Measurements from ENCODE around the gene RALGAPB. TPM values are rescaled to one million over a fixed set of nuclear protein-coding genes. Genes with fewer than 3 reads are reported as not detected.
"Not testable (repeated sequence)": the region's sequence is repeated elsewhere in the genome, so short reads cannot be mapped to it uniquely, and the experiment has no call there.

Gene RALGAPB
- total and polyA plus RNA-seq, 11 donors, result 7.6 to 31.4 (median 26.0) TPM

- H3K27ac ChIP-seq, result no peak overlapping the region
- no peak for TF ChIP-seq POLR2A (IDR thresholded peaks at IDR 0.05)
- TF ChIP-seq, protein P1, sequence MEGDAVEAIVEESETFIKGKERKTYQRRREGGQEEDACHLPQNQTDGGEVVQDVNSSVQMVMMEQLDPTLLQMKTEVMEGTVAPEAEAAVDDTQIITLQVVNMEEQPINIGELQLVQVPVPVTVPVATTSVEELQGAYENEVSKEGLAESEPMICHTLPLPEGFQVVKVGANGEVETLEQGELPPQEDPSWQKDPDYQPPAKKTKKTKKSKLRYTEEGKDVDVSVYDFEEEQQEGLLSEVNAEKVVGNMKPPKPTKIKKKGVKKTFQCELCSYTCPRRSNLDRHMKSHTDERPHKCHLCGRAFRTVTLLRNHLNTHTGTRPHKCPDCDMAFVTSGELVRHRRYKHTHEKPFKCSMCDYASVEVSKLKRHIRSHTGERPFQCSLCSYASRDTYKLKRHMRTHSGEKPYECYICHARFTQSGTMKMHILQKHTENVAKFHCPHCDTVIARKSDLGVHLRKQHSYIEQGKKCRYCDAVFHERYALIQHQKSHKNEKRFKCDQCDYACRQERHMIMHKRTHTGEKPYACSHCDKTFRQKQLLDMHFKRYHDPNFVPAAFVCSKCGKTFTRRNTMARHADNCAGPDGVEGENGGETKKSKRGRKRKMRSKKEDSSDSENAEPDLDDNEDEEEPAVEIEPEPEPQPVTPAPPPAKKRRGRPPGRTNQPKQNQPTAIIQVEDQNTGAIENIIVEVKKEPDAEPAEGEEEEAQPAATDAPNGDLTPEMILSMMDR (IDR thresholded peaks at IDR 0.05), result no peak
- no peak overlapping the region for H3K4me3 ChIP-seq
- ATAC-seq, result no peak
- intact Hi-C loops (cut with DNase I), result no loop called here
- no peaks in the 10 kb centered on the region for H3K4me1 ChIP-seq
- no peaks in the 10 kb centered on the region for H3K9me3 ChIP-seq
- WGBS, 4 donors, result 85 to 89% (median 86%) methylated on average over 3 of the region's 3 CpGs
- DNase-seq, result no peak
- peaks cover 0 to 9% (median 0%) of the 10 kb centered on the region in 9 donors for H3K27me3 ChIP-seq
- H3K36me3 ChIP-seq, result no peaks in the 10 kb centered on the region
Measured at GRCh38 chr20:38589967-38590675, 117.5 kb downstream of the RALGAPB start.

DNA sequence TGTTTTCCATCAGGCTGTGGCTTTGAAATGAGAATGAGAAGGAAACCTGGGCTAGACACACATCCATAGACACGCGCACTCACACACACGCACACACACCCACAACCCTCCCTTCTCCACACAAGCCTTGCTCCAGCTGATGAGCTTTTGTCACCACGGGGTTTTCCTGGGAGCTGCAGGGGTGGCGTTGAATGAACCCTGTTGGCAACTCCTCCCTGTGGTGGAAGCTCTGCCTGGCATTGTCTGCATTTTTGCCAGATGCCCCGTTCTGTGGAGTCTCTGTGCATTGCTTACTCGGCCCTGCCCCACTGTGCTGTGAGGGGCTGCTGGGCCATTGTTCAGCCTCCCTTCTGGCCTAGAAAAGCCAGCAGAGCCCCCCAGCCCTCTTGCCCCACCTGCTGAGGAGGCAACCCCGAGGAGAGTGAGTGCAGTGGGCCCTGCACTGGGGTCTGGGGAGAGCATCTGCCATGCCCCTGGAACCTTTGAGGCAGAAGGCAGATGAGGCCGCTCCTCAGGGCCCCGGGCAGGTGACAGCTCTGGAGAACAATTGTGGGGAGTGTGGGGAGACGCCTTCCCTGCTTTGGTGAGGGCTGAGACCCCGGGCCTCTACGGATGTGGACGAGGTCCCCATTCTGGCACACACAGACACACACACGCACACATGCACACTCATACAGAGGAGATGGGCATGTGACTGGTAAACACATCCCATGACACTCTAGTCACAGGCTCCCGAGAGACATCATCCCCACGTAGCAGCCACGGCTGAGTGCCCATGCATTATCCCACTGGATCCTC lies 118.2 kb downstream of the RALGAPB start:
- no peak for TF ChIP-seq POLR2A (IDR thresholded peaks at IDR 0.05)
- TF ChIP-seq, protein P1 (IDR thresholded peaks at IDR 0.05), result no peak
- H3K36me3 ChIP-seq, result no peaks in the 10 kb centered on the region
- no peaks in the 10 kb centered on the region for H3K9me3 ChIP-seq
- no peak overlapping the region for H3K27ac ChIP-seq
- peak in 1 of 4 donors; percentile 34 for ATAC-seq
- 75 to 79% (median 78%) methylated on average over 16 to 18 of the region's 18 CpGs for WGBS, 4 donors
- no peaks in the 10 kb centered on the region for H3K4me1 ChIP-seq
- intact Hi-C loops (cut with DNase I), result no loop called here
- no peak for DNase-seq
- H3K4me3 ChIP-seq, result no peak overlapping the region
- peaks cover 0 to 9% (median 0%) of the 10 kb centered on the region in 9 donors for H3K27me3 ChIP-seq

DNA sequence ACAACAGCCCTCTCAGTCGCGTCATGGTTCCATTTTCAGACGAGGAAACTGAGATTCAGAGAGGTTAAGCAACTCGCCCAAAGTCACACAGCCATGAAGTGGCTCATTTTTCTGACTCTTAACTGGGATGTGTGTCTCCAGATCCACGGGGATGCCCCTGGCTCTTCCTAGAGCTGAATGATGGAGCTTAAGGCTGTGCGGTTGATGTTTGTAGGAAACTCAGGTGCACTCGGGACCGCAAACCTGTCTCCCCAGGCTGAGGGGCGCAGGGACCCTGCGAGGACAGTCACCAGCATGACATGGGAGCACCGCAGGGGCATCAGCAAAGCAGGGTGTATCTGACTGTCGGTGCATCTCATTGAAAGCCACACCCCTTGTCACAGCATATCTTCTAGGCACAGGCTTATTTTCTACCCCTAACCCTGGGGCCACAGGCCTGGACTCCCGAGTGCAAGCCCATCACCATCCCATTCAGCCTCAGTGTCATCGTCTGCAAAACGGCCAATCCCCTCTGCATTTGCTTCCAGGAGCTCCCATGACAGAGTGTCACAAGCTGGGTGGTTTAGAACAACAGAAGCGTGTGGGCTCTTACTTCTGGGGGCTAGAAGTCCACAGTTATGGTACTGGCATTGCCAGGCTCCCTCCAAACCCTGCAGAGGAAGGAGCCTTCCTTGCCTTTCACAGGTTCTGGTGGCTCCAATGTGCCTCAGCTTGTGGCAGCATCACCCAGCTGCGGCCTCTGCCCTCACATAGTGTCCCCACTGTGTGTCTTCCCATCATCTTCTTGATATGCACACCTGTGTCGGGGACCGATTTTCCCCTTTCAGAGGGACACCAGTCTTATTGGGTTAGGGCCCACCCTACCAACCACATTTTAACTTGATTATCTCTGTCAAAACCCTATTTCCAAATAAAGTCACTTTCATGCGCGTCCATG lies 119.1 kb downstream of the RALGAPB start:
- no peak for DNase-seq
- Histone ChIP-seq H3K9me3 (no peaks in the 10 kb centered on the region), H3K36me3 (no peaks in the 10 kb centered on the region), H3K27me3 (peaks cover 0 to 9% (median 0%) of the 10 kb centered on the region in 9 donors), H3K4me3 (no peak overlapping the region), H3K27ac (no peak overlapping the region), H3K4me1 (no peaks in the 10 kb centered on the region)
- ATAC-seq, result no peak
- 80 to 87% (median 82%) methylated on average over 21 of the region's 21 CpGs for WGBS, 4 donors
- TF ChIP-seq, protein P1 (IDR thresholded peaks at IDR 0.05), result no peak
- no peak for TF ChIP-seq POLR2A (IDR thresholded peaks at IDR 0.05)
- intact Hi-C loops (cut with DNase I), result no loop called here

- H3K27ac ChIP-seq; H3K4me3 ChIP-seq; H3K36me3 ChIP-seq; ATAC-seq; H3K4me1 ChIP-seq; intact Hi-C loops (cut with DNase I); H3K9me3 ChIP-seq; H3K27me3 ChIP-seq; DNase-seq: not testable (repeated sequence)
- 70 to 77% (median 75%) methylated on average over 3 of the region's 3 CpGs for whole genome bisulfite sequencing, 4 donors
Measured at GRCh38 chr20:38592411-38592790, 119.8 kb downstream of the RALGAPB start.

DNA sequence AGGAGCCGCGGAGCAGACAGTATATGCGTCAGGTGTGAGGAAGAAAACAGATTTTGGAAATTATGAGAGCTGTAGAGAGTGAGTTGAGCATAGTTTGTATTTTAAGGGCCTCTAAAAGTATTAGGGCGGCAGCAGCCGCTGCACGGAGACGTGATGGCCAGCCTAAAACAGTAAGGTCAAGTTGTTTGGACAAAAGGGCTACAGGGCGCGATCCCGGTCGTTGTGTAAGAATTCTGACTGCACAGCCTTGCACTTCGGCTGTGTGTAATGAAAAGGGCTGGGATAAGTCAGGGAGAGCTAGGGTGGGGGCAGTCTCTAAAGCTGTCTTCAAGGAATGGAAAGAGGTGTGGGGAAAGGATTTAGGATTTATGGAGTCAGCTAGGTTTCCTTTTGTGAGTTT lies 121.6 kb downstream of the RALGAPB start:
- 85 to 90% (median 89%) methylated on average over 12 of the region's 12 CpGs for WGBS, 4 donors
- intact Hi-C loops (cut with DNase I); ATAC-seq; H3K4me3 ChIP-seq; H3K27me3 ChIP-seq; H3K4me1 ChIP-seq; DNase-seq; H3K9me3 ChIP-seq; H3K36me3 ChIP-seq; H3K27ac ChIP-seq: not testable (repeated sequence)

- WGBS, 4 donors, result 91 to 95% (median 92%) methylated on average over 13 to 15 of the region's 15 CpGs
- H3K27me3 ChIP-seq, result peaks cover 0 to 16% (median 8%) of the 10 kb centered on the region in 9 donors
- H3K27ac ChIP-seq; ATAC-seq; intact Hi-C loops (cut with DNase I); H3K4me3 ChIP-seq; DNase-seq; H3K36me3 ChIP-seq; H3K4me1 ChIP-seq; H3K9me3 ChIP-seq: not testable (repeated sequence)
Measured at GRCh38 chr20:38595886-38596285, 123.2 kb downstream of the RALGAPB start.

All from heart left ventricle (tissue), 16 donors.